Activated T-helper 17 cell treated with anti-CD3 and anti-CD28 coated beads, Interleukin-2, amount 50 U/mL, for 72 hours (primary cell): Measurements from ENCODE around the gene SCAMP1. TPM values are rescaled to one million over a fixed set of nuclear protein-coding genes. Genes with fewer than 3 reads are reported as not detected.

Source experiments
- ATAC-seq: fragments of 150-1000 bp; cut with Tn5 transposase; replicated peaks from 2 replicates; pipeline ENCODE4 v1.10.0; 2021; ENCODE audit warnings: mild to moderate bottlenecking, moderate library complexity
- H3K27ac Mint-ChIP-seq: one replicate; pipeline ENCODE4 v1.8.0; 2022; ENCODE audit warnings: mixed read lengths
- H3K27me3 Mint-ChIP-seq: one replicate; pipeline ENCODE4 v1.8.0; 2022; ENCODE audit warnings: mixed read lengths
- H3K36me3 Mint-ChIP-seq: one replicate; pipeline ENCODE4 v1.8.0; 2022; ENCODE audit warnings: low read depth, mild to moderate bottlenecking, mixed read lengths
- H3K4me1 Mint-ChIP-seq: one replicate; pipeline ENCODE4 v1.8.0; 2022; ENCODE audit warnings: mixed read lengths
- H3K4me3 Mint-ChIP-seq: one replicate; pipeline ENCODE4 v1.8.0; 2022; ENCODE audit warnings: mild to moderate bottlenecking, mixed read lengths
- H3K9me3 Mint-ChIP-seq: one replicate; pipeline ENCODE4 v1.8.0; 2022; ENCODE audit warnings: mixed read lengths
- total RNA-seq, 2 donors: library from RNA; stranded (reverse); gene quantifications; one replicate each; pipeline ENCODE4 v1.2.3, GENCODE V29; 2022

SCAMP1 gene
- total RNA-seq, 2 donors from 2014 or later = 10.6 to 20.8 TPM

DNA sequence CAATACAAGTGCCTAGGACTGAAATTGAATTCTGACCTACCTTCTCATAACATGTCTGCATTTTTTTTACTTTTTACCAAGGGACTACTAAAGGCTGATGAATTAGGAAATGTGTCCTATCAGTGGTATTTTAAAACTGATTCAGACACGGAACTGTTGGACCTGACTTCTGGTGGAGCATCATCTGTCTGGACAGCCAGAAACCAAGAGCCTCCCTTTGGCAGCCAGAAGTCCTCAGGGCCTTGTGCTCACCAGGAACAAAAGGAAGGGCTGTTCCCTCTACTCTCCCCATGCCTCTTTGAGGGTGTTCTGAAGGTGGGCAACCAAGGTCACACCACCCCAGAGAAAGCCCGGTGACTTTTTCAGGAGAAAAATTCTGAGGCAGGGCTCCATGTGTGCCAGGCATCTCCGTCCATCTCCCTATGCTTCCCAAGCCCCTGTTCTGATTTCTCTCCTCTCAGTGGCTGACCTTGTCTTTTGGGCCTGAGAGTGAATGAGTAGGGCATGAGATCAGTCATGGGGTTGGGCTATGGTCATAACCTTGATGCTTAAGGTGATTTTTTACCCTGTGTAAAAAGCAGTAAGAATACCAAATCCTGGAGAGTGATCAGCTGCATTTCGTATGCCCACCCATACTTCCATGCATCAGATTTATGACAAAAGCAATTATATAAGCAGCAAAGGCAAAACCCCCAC, 143.7 kb downstream of the SCAMP1 start:
- Mint-ChIP-seq H3K4me1 (no peaks in the 10 kb centered on the region), H3K36me3 (no peaks in the 10 kb centered on the region), H3K4me3 (no peak overlapping the region), H3K27ac (no peak overlapping the region), H3K27me3 (peaks cover 45% of the 10 kb centered on the region), H3K9me3 (no peaks in the 10 kb centered on the region)
- ATAC-seq = no peak

DNA sequence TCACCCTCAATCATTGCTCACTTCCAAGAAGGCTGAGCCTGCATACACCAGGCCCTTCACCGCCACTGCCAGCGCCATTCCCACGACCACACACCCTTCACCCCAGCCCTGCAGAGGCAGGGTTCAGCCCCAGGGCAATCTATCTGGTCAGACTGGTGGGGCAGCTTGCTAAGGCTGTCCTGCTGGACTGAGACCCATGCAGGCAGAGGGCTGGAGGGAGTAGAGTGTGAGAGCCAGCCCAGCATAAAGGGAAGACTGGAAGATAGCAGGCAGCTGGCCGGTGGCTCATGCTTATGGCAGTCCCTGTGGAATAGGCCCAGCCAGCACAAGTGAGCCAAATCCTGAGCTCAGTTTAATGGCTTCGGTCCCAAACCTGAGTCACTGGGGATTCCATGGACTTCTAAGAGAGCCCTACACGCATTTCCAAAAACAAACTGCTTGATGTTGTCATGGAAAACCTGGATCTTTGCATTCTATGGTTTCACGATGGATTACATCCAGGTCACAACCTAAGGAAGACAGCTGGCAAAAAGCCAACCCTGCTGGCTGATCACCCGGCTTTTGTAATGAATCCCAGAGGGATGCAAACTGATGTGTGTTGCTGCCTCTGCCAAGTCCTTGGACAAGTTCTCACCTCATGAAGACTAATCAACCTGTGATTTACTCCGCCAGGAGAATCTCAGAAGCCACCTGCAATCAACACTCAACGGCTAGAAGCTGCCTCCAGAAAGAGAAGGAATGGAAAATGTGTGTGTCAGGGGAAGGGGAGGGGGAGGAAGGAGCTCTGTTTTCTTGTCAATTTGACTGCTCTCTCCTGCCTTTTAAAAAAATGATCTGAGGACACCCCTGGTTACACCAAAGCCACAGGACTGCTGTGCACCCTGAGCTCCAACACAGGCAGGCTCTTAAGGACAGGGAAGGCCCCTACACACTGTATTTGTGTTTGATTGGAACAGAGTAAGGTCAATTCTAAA, 144.6 kb downstream of the SCAMP1 start:
- Mint-ChIP-seq H3K27ac (no peak overlapping the region), H3K36me3 (no peaks in the 10 kb centered on the region), H3K4me3 (no peak overlapping the region), H3K4me1 (peaks cover under 1% of the 10 kb centered on the region), H3K9me3 (no peaks in the 10 kb centered on the region), H3K27me3 (peaks cover 42% of the 10 kb centered on the region)
- no peak for ATAC-seq

DNA sequence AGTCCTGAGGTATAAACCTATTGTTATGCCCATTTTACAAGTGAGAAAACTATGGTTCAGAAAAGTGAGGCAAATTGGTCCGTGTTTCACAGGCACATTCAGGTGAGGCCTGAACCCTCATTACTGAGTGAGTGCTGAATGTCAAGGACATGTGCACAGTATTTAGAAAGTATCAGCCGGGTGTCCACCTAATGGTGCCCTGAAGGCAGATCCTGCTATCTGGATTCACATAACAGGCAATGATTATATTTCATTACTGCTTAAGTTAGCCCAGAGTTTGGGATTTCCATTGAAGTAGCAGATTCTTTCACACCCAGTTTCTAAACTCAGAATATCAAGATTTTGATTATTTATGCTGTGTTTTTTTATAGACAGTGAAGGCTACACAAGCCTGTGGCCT, 145.4 kb downstream of the SCAMP1 start:
- Mint-ChIP-seq H3K27ac (no peak overlapping the region), H3K4me3 (no peak overlapping the region), H3K4me1 (peaks cover 3% of the 10 kb centered on the region), H3K36me3 (no peaks in the 10 kb centered on the region), H3K9me3 (no peaks in the 10 kb centered on the region), H3K27me3 (peaks cover 34% of the 10 kb centered on the region)
- no peak for ATAC-seq

DNA sequence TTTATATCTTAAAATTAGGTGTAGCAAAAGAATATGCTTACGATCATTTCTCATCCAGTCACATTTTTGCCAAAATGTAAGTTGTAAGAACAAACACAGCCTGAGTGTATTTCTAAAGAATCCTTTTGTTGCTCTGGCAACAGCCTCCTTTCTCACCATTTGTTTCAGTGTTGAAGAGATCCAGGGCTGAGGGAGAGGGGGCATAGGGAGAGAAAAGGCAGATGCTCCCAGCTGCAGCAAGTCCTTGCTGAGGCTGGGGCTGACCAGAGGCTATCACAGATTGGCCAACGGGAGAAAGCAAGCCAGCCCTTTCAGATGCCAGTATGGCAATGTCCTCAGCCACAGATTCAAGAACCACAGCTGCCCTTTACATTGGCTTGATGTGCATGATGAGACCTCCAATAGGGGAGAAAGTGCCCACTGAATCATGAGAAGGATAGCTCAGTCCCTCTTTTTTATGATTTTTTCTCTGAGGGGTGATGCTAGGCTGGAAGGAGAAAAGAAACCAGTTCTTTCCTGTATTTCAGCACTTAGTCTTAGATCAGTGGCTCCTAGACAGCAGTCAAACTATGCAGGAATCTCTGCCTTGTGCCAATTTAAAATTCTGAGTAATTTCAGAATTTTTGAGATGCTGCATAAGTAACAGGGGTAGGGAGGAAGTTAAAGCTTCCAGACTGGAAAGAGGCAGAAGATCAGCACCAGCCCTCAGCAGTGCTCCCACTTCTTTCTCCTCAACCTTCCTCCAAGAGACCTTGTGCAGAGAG, 146.0 kb downstream of the SCAMP1 start:
- H3K36me3 Mint-ChIP-seq = no peaks in the 10 kb centered on the region
- no peak overlapping the region for H3K27ac Mint-ChIP-seq
- H3K27me3 Mint-ChIP-seq = peaks cover 35% of the 10 kb centered on the region
- H3K4me3 Mint-ChIP-seq = no peak overlapping the region
- no peaks in the 10 kb centered on the region for H3K9me3 Mint-ChIP-seq
- no peak for ATAC-seq
- peaks cover 3% of the 10 kb centered on the region for H3K4me1 Mint-ChIP-seq

DNA sequence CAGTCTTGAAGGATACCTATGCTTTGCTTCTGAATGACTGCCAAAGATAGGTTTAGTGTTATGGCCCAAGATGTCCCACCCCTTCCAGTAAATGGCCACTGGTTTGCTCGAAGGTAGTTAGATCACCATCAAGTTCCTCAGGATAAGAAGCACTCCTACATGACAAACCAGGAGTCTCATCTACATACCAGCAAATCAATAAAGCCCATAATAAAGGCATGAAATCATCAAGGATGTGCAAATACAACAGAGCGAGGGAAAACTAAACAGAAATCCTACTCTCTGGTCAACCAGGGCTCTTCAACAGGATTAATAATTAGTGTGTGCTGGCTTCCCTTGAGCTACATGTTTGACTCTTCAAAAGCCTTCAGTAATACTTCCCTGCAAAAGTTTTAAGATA, 147.1 kb downstream of the SCAMP1 start:
- Mint-ChIP-seq H3K4me1 (peaks cover 3% of the 10 kb centered on the region), H3K4me3 (no peak overlapping the region), H3K27me3 (peaks cover 29% of the 10 kb centered on the region), H3K36me3 (no peaks in the 10 kb centered on the region), H3K9me3 (no peaks in the 10 kb centered on the region), H3K27ac (no peak overlapping the region)
- no peak for ATAC-seq

DNA sequence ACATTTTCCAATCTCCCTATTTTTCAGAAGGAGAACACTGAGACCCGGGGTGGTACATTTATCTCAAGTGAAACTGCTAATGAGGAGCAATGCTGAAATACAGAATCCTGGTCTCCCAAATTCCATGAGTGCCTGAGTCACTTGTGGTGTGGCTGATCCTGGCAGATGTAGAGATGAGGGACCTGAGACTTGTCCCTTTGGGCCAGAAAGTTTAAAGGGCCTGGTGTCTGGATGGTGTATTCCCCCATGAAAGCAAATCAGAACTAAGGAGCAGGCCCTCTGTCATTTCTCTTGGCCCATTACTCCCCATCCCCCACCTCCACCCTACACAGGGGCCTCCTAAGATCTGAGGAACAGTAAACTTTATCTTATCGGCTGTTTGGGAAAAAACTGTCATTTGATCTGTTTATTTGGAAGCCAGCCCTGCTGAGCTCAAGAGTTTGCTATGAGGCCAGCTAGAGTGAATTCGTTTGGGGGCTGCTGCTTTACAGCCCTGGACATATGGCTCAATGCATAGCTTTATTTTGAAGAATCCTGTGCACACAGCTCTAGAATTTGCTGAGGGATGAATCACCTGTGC, 147.9 kb downstream of the SCAMP1 start:
- Mint-ChIP-seq H3K4me3 (no peak overlapping the region), H3K9me3 (no peaks in the 10 kb centered on the region), H3K27me3 (peaks cover 26% of the 10 kb centered on the region), H3K36me3 (no peaks in the 10 kb centered on the region), H3K4me1 (peaks cover 3% of the 10 kb centered on the region), H3K27ac (no peak overlapping the region)
- no peak for ATAC-seq

DNA sequence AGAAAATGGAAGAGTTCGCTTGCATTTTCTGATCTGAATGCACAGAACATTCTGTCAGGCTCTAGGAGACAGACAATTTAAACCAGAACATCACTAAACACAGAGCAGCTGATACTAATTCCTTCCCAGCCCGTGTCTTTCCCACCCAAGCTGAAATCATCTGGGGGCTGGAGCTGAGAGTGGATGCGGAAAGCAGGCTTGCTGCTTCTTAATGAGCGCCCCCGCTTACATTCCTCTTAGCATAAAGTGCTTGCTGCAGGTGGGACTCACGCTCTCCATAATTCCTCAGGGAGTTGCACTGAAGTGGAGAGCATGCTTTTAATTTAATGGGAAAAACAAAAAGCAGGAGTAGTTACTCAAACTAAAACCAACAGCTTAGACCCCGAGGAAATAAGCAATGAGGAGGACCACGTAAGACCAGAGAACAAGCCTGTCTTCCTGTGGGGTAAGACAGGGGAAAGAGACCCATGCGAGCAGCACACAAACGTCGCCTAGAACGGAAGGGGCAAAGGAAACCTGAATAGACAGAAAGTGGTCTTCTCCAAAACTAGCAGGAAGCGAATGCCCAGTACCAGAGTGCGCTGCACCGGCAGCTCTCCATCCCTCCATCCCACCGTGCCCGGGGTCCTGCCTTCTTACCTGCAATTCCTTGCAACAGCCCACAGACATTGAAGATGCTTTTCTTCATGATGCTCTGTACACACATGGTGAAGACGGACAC, 148.9 kb downstream of the SCAMP1 start:
- ATAC-seq = no peak
- H3K4me1 Mint-ChIP-seq = peaks cover 3% of the 10 kb centered on the region
- no peaks in the 10 kb centered on the region for H3K36me3 Mint-ChIP-seq
- H3K27ac Mint-ChIP-seq = no peak overlapping the region
- H3K9me3 Mint-ChIP-seq = no peaks in the 10 kb centered on the region
- H3K4me3 Mint-ChIP-seq = peak overlapping the region; percentile 63
- H3K27me3 Mint-ChIP-seq = peaks cover 26% of the 10 kb centered on the region

DNA sequence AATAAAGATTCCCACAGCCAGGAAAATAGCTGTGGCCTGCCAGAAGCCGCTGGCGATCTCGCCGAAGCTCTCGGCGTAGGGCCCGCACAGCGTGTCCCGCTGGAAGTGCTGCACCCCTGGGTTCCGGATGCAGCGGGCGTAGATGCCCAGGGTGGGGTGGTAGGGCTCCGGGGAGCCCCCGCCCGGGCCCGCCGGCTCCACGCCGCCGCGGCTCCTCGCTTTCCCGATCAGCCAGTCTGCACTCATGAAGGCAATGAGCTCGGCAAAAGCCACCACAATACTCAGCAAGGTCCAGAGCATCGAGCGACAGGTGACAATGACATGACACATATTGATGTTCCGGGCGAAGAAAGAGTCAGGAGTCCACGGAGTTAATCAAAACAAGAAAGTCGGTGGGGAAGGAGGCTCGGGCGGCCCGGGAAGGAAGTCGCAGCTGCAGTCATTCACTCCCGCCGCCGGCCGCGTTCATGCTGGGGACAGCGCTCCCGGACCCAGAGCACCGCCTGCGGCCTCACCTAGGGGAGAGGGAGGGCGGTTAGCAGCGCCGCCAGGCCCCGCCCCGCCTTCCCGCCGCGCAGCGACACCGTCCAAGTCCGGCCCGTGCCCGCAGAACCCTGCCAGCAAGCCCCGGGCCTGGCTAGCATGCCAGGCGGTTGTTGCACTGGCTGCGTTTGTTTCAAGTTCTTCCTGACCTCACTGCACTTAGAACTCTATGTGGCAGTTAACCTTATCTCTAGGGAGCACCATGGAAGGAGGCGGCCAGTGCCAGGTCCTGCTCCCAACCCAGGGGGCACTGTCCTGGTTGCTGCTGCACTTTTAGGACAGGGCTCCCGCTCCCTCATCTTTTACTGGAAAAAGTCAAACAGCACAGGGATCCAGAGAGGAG, 149.7 kb downstream of the SCAMP1 start:
- peak; percentile 78 for ATAC-seq
- H3K9me3 Mint-ChIP-seq = no peaks in the 10 kb centered on the region

DNA sequence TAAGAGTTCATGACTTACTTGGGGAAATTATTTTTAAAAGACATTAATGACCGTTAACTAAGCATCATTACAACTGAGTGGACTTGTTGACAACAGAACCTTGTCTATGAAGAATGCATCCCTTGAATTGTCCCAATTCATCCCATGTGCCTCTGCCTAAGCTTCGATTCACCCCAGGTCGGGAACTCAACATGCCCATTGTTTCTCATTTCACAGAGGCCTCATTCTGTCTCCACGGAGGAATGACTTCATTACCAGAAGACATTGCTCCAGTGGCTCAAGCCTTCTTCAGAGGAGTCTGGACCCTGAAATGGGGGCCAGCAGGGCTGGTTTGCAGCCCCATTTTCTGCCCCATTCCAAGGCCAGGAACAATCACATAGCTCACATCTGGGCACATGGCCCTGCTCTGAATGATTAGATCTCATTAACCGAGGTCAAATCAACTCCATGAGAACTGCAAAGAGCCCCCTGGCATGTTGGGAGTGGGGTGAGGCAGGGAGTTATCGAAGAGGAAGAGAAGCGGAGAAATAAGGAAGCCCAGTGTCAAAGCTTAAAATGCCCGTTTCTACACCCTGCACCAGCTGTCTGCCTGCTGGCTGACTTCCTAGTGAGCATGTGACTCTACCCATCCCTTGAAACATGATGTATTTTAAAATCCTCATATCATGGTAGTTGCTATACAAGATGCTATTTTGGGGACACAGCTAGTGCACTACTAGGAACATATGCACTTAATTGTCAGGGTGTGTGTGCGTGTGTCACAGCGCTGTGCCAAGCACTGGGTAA, 150.9 kb downstream of the SCAMP1 start:
- Mint-ChIP-seq H3K27ac (no peak overlapping the region), H3K4me1 (peaks cover 3% of the 10 kb centered on the region), H3K27me3 (peaks cover 33% of the 10 kb centered on the region), H3K36me3 (no peaks in the 10 kb centered on the region), H3K4me3 (peak overlapping the region; percentile 63), H3K9me3 (no peaks in the 10 kb centered on the region)
- no peak for ATAC-seq

More for the DNA sequence above, 149.7 kb downstream of the SCAMP1 start:
- Mint-ChIP-seq H3K4me1 (peaks cover 3% of the 10 kb centered on the region), H3K36me3 (no peaks in the 10 kb centered on the region), H3K4me3 (peak overlapping the region; percentile 63), H3K27me3 (peaks cover 29% of the 10 kb centered on the region), H3K27ac (no peak overlapping the region)

DNA sequence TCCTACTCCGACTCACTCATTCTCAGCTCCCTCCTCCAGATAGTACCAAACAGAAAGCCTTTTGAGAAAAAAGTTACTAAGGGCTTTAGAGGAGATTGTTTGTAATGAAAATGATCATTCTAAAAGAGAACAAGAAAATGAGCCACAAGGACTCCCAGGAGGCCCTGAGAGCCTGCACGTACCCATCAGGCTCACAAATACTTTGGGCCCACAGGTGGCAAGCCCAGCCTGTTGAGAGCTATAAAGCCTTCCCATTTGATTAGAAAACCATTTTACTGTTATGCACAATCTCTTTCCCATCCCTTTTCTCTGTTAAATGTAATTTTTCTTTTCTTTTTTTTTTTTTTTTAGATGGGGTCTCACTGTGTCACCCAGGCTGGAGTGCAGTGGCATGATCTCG, 152.0 kb downstream of the SCAMP1 start:
- ATAC-seq = no peak
- Mint-ChIP-seq H3K36me3 (no peaks in the 10 kb centered on the region), H3K4me3 (no peak overlapping the region), H3K4me1 (peaks cover 3% of the 10 kb centered on the region), H3K9me3 (no peaks in the 10 kb centered on the region), H3K27ac (no peak overlapping the region), H3K27me3 (peaks cover 40% of the 10 kb centered on the region)

DNA sequence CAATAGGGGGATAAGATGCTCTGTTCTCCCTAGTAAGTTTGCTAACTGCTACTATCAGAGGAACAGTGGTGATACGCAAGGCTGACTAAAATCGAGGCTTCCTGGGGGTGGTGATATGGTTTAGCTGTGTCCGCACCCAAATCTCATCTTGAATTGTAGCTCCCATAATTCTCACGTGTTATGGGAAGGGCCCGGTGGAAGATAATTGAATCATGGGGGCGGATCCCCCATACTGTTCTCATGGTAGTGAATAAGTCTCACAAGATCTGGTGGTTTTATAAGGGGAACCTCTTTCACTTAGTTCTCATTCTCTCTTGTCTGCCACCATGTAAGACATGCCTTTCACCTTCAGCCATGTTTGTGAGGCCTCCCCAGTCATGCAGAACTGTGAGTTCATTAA, 153.0 kb downstream of the SCAMP1 start:
- H3K27me3 Mint-ChIP-seq = peaks cover 40% of the 10 kb centered on the region
- H3K27ac Mint-ChIP-seq = no peak overlapping the region
- H3K9me3 Mint-ChIP-seq = no peaks in the 10 kb centered on the region
- no peak for ATAC-seq
- no peak overlapping the region for H3K4me3 Mint-ChIP-seq
- H3K36me3 Mint-ChIP-seq = no peaks in the 10 kb centered on the region
- peaks cover 3% of the 10 kb centered on the region for H3K4me1 Mint-ChIP-seq
